ENCODE measurements around the gene GIT1. TPM values are rescaled to one million over a fixed set of nuclear protein-coding genes. Genes with fewer than 3 reads are reported as not detected.

GIT1 gene
- total RNA-seq, 2 experiments from 2014 or later = 44.3 to 60.2 TPM

- H3K4me2 ChIP-seq (ENCODE audit: low read length) = no peak overlapping the region
- peaks cover 72% of the 10 kb centered on the region for H3K36me3 ChIP-seq (ENCODE audit: insufficient read depth, low read length)
- ChIA-PET CTCF (ENCODE audit: unreplicated experiment) (no interaction called here), POLR2A (interaction anchor here (0.6 to 1.9 kb wide), 2 partner anchors 9 to 1432 kb away, joined by 3 to 4 read pairs; no protein-coding TSS in a partner anchor)
- H3K4me3 ChIP-seq (ENCODE audit: low read depth, low read length, poor library complexity, severe bottlenecking) = no peak overlapping the region
- H3K4me1 ChIP-seq (ENCODE audit: insufficient read depth, low read length, poor library complexity, severe bottlenecking) = peaks cover 17% of the 10 kb centered on the region
- TF ChIP-seq CTCF (conservative IDR thresholded peaks at IDR 0.05; ENCODE audit: low read length) (no peak), EZH2phosphoT487 (IDR thresholded peaks at IDR 0.05; ENCODE audit: borderline replicate concordance, low read depth, low read length) (no peak)
- TSS peak; percentile 50 for BruUV-seq (replicated peaks)
- H2AFZ ChIP-seq (ENCODE audit: low read length) = no peak overlapping the region
- no peaks in the 10 kb centered on the region for H4K20me1 ChIP-seq (ENCODE audit: insufficient read depth, low read length)
- DNase-seq (ENCODE audit: low spot score) = no peak
- intact Hi-C loops (cut with micrococcal nuclease; ENCODE audit: unreplicated experiment) = no loop called here
- H3K9me3 ChIP-seq (ENCODE audit: low read length) = no peaks in the 10 kb centered on the region
- no peak overlapping the region for H3K27ac ChIP-seq (ENCODE audit: low read depth, low read length, poor library complexity, severe bottlenecking)
- no peaks in the 10 kb centered on the region for H3K79me2 ChIP-seq (ENCODE audit: insufficient read depth, low read depth, low read length)
- H3K9me2 ChIP-seq (ENCODE audit: insufficient read depth, low read length) = no peaks in the 10 kb centered on the region
Measured at GRCh38 chr17:29576214-29577000, 13.0 kb downstream of the GIT1 start.

GRCh38 chr17:29575511-29576213 lies 13.8 kb downstream of the GIT1 start:
- peaks cover 66% of the 10 kb centered on the region for H3K36me3 ChIP-seq (ENCODE audit: insufficient read depth, low read length)
- no TSS peak for BruUV-seq (replicated peaks)

More at GRCh38 chr17:29575511-29576213, 13.8 kb downstream of the GIT1 start:
- no peaks in the 10 kb centered on the region for H4K20me1 ChIP-seq (ENCODE audit: insufficient read depth, low read length)
- no peak for TF ChIP-seq EZH2phosphoT487 (IDR thresholded peaks at IDR 0.05; ENCODE audit: borderline replicate concordance, low read depth, low read length)
- no peak for TF ChIP-seq CTCF (conservative IDR thresholded peaks at IDR 0.05; ENCODE audit: low read length)
- ChIA-PET CTCF (ENCODE audit: unreplicated experiment) (no interaction called here), POLR2A (interaction anchor here (0.6 to 1.9 kb wide), 2 partner anchors 10 to 1432 kb away, joined by 3 to 4 read pairs; no protein-coding TSS in a partner anchor)
- no peak overlapping the region for H3K4me3 ChIP-seq (ENCODE audit: low read depth, low read length, poor library complexity, severe bottlenecking)
- DNase-seq (ENCODE audit: low spot score) = no peak
- H2AFZ ChIP-seq (ENCODE audit: low read length) = no peak overlapping the region
- no peak overlapping the region for H3K4me2 ChIP-seq (ENCODE audit: low read length)
- no peaks in the 10 kb centered on the region for H3K9me2 ChIP-seq (ENCODE audit: insufficient read depth, low read length)
- no peaks in the 10 kb centered on the region for H3K79me2 ChIP-seq (ENCODE audit: insufficient read depth, low read depth, low read length)
- intact Hi-C loops (cut with micrococcal nuclease; ENCODE audit: unreplicated experiment) = no loop called here
- peaks cover 10% of the 10 kb centered on the region for H3K4me1 ChIP-seq (ENCODE audit: insufficient read depth, low read length, poor library complexity, severe bottlenecking)
- no peaks in the 10 kb centered on the region for H3K9me3 ChIP-seq (ENCODE audit: low read length)
- H3K27ac ChIP-seq (ENCODE audit: low read depth, low read length, poor library complexity, severe bottlenecking) = no peak overlapping the region
